Esophagus muscularis mucosa (tissue), 3 donors: ENCODE data around the gene IKZF2.

Experiments
- CTCF ChIP-seq, 3 experiments: fragments of 200-600 bp in 2 of 3; fragments of 450-650 bp in 1 of 3; sonication (generic) in 2 of 3; IDR thresholded peaks; one replicate each; pipeline ENCODE4 v1.5.1; 2017 to 2019; ENCODE audit warnings: antibody characterized with exemption in 3 of 3, mild to moderate bottlenecking in 2 of 3, moderate library complexity in 1 of 3
- POLR2AphosphoS5 ChIP-seq, 2 donors: sonication (generic); formaldehyde crosslinking; IDR thresholded peaks; one replicate each; pipeline ENCODE4 v1.6.1; 2017; ENCODE audit warnings: antibody characterized with exemption in 2 of 2

GRCh38 chr2:213104903-213105202 lies 46.6 kb downstream of the IKZF2 start:
- TF ChIP-seq CTCF (IDR thresholded peaks at IDR 0.05) (no peak), POLR2AphosphoS5 (IDR thresholded peaks at IDR 0.05) (no peak)
